ENCODE measurements around the gene CELSR2.
"Not testable (repeated sequence)": the region's sequence is repeated elsewhere in the genome, so short reads cannot be mapped to it uniquely, and the experiment has no call there.

Gene CELSR2
- total RNA-seq = 8.7 to 14.7 (median 9.9) reads per million in 4 donors

GRCh38 chr1:109248797-109249629 is at the start of gene CELSR2:
Gene CELSR2 (plus strand): TSS chr1:109249539. CDS start chr1:109250080, 541 bp downstream.
- peak in 4 of 5 donors; percentile 36 to 69 (median 56) for DNase-seq

- DNase-seq = peak in 1 of 5 donors; percentile 18
Observed at GRCh38 chr1:109199710-109200109, 49.6 kb upstream of the CELSR2 start.

- peak in 1 of 5 donors; percentile 29 for DNase-seq
Observed at GRCh38 chr1:109201123-109201703, 48.1 kb upstream of the CELSR2 start.

GRCh38 chr1:109204484-109204883 is 44.9 kb upstream of the CELSR2 start:
- DNase-seq = no peak

- no peak for DNase-seq
Observed at GRCh38 chr1:109206339-109206738, 43.0 kb upstream of the CELSR2 start.

GRCh38 chr1:109207467-109208103 is 41.8 kb upstream of the CELSR2 start:
- no peak for DNase-seq

GRCh38 chr1:109208394-109208793 is 40.9 kb upstream of the CELSR2 start:
- no peak for DNase-seq

GRCh38 chr1:109208836-109209463 is 40.4 kb upstream of the CELSR2 start:
- no peak for DNase-seq

- DNase-seq = no peak
Observed at GRCh38 chr1:109210058-109210457, 39.3 kb upstream of the CELSR2 start.

GRCh38 chr1:109213345-109213823 is 36.0 kb upstream of the CELSR2 start:
- DNase-seq = no peak

- DNase-seq = peak; percentile 74 to 91 (median 78)
Observed at GRCh38 chr1:109213824-109214693, 35.3 kb upstream of the CELSR2 start, which contains the start of gene SARS1. Gene SARS1 (plus strand): TSS chr1:109213918. CDS start chr1:109213993, 75 bp downstream.

GRCh38 chr1:109214695-109215623 is 34.4 kb upstream of the CELSR2 start:
- DNase-seq = peak in 2 of 5 donors; percentile 17 to 90

GRCh38 chr1:109216662-109217061 is 32.7 kb upstream of the CELSR2 start:
- no peak for DNase-seq

GRCh38 chr1:109218516-109218915 is 30.8 kb upstream of the CELSR2 start:
- DNase-seq = no peak

- DNase-seq = not testable (repeated sequence)
Observed at GRCh38 chr1:109221201-109221600, 28.1 kb upstream of the CELSR2 start.

GRCh38 chr1:109225308-109225707 is 24.0 kb upstream of the CELSR2 start:
- no peak for DNase-seq

GRCh38 chr1:109225711-109226445 is 23.5 kb upstream of the CELSR2 start:
- DNase-seq = no peak

GRCh38 chr1:109228167-109228566 is 21.2 kb upstream of the CELSR2 start:
- DNase-seq = no peak

- no peak for DNase-seq
Observed at GRCh38 chr1:109229531-109230127, 19.7 kb upstream of the CELSR2 start.
